Upper lobe of left lung (tissue), 4 donors: ENCODE data around the gene LGR4.

Experiments used
- CTCF ChIP-seq, 6 experiments: fragments of 450-650 bp in 4 of 6; fragments of 200-600 bp in 2 of 6; sonication (generic) in 2 of 6; IDR thresholded peaks; one replicate each; pipeline ENCODE4 v1.5.1; 2016 to 2019; ENCODE audit warnings: antibody characterized with exemption in 6 of 6
- POLR2A ChIP-seq, 4 donors: fragments of 450-650 bp; IDR thresholded peaks; one replicate each; pipeline ENCODE4 v1.5.1; 2016 to 2017; ENCODE audit warnings: antibody characterized with exemption in 4 of 4, mild to moderate bottlenecking in 2 of 4
- POLR2AphosphoS5 ChIP-seq, 2 donors: sonication (generic); formaldehyde crosslinking; IDR thresholded peaks; one replicate each; pipeline ENCODE4 v1.5.1; 2017; ENCODE audit warnings: antibody characterized with exemption in 2 of 2

GRCh38 chr11:27470166-27470565, 2.4 kb downstream of the LGR4 start:
- TF ChIP-seq CTCF (IDR thresholded peaks at IDR 0.05) = no peak
- TF ChIP-seq POLR2AphosphoS5 (IDR thresholded peaks at IDR 0.05) = no peak
- TF ChIP-seq POLR2A (IDR thresholded peaks at IDR 0.05) = no peak
